Stimulated activated CD4-positive, alpha-beta T cell treated with anti-CD3 and anti-CD28 coated beads, Interleukin-12 subunit alpha, Interleukin-12 subunit beta, amount 100 ng/mL, for 4 hours (primary cell): Measurements from ENCODE around the gene COL6A2.
"Not testable (repeated sequence)": the region's sequence is repeated elsewhere in the genome, so short reads cannot be mapped to it uniquely, and the experiment has no call there.

Experiments
- DNase-seq: peaks from one replicate; pipeline ENCODE4 v3.0.0-alpha.2; 2020

COL6A2 gene

DNA sequence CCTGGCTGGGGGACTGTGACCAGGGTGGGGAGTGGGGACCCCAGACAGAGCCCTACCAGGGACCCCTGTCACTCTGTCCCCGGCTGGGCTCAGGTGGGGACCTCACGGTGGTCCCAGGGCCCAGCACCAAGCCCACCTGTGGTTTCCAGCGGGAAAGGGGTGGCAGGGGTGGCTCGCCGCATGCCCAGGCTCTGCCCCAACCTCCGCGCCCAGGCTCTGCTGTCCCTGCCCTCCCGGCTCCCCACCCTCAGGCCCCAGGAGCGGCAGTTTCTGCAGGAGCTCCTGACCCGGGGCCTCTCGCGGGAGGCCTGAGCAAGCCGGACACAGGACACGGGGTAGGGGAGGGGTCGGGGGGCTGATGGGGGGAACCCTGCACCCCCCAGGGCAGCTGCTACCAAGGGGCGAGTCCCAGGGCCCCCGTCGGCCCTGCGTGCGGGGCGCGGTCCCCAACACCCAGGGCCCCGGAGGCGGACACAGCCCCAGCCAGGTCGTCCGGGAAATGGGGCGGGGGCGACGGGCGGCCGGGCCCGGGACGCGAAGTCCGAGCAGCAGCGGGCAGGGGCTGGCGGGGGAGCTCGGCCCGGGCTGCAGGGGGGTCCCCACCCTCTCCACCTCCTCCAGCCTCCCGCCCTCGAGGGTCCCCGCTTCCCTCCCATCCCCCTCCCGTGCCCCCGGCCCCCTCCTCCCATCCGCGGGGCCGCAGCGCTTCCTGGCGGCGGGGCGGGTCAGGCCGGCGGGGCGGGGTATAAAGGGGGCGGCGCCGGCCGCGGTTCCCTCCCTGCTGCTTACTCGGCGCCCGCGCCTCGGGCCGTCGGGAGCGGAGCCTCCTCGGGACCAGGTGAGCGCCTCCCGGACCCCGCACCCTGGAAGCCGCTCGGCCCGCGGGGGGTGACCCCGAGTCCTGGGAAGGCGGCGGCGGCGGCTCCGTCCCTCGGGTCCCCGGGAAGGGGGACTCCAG is at the start of gene COL6A2:
Gene COL6A2 (plus strand): TSS at position 777 of the 958 bp plus-strand sequence.
- peak; percentile 60 for DNase-seq

- no peak for DNase-seq
Observed at GRCh38 chr21:46048926-46049889, 48.7 kb upstream of the COL6A2 start.

DNA sequence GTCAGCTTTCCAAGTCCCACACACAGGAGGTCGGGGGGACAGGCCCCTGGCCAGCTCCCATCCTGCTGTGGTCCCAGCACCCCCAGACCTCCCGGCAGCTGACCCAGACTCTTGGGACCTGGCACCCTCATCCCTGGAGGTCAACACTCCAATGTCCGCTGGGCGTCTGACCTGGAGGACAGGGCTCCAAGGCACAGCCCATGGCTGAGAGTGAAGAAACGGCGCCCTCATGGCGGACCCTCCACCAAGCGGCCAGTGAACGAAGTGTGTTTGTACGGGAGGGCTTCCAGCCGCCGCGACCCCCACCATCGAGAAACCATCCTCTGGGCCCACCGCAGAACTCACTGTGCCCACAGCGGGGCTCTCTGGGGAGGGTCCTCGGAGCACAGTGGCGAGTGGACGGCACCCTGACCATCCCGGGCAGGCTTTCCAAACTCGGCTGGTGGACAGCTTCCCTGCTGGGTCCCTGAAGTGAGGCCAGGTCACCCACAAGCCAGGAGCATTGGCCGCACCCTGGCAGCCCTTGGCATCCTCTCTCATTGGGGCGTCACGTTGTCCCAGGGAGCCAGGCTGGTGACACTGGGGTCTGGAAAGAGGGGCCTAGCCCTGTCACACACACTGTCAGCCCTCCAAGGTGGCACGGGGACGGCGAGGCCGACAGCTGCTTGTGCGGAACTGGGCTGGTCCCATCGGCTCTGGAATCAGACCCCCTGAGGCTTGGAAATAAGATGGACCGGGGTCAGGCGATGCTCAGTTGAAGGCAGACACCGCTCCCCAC is 47.8 kb upstream of the COL6A2 start:
- no peak for DNase-seq

DNA sequence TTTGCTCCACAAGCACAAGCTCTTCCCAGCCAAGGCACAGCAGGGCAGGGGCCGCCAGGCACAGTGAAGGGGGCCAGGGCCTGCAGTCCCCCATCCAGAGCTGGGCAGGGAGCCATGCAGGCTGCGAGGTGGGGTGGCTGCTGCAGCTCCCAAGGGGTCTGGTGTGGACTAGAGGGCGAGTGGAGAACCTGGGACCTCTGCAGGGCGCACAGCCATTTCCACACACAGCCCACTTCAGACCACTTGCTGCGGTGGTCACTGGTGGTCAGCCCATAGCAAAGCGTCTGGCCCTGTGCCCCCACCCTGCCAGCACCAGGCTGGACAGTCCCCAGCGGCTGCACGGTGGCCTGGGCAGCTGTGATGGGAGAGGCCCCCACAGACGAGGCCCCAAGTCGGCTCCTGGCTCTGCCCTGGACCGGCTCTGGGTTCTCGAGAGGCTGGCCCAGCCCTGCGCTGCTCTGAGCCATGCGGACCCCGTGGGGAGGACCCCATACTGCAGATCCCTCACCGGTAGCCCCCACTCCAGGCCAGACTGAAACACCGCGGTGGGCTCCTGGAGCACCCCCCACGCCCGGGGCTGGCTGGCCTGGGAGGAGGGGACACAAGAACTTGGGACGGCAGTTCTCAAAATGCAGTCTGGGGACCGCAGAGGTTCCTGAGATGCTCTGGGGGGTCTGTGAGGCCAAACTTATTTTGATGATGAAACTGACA is 47.1 kb upstream of the COL6A2 start:
- no peak for DNase-seq

GRCh38 chr21:46051379-46051770 is 46.5 kb upstream of the COL6A2 start:
- DNase-seq: no peak

DNA sequence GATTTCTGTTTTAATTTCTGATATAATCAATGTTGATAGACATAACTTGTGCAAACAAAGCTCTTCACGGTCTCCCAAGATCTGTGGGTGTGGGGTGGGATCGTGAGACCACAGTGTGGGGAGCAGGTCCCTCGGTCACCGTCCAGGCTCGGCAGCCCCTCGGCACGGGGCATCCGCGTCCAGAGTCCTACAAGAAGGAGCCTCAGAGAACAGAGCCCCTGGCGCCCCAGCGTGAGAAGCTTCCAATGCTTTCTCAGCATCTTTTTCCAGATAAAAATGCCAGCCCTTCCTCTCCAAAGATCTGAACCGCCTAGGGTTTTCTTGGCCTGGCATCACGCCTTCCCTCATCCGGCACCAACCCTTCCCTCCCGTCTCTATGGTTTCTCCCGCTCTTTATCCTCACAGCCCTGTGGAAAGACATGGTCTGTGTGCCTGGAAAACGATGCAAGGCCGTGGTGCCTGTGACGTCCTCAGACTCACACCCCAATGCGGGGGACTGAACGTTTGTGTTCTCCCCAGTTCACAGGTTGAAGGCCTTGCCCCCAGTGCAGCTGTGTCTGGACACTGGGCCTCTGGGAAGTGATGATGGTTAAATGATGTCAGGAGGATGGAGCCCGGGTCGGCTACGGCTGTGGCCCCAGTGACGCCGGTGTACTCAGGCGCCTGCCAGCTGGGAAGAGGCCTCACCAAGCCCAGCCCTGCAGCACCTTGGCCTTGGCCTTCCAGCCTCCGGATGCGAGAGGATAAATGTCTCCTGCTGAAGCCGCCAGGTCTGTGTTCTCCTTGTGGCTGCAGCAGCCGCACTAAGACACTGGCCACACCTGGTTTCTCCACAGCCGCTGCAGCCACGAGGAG is 45.9 kb upstream of the COL6A2 start:
- no peak for DNase-seq

- peak; percentile 26 for DNase-seq
Observed at GRCh38 chr21:46052703-46053651, 44.9 kb upstream of the COL6A2 start.

GRCh38 chr21:46054031-46054430 is 43.9 kb upstream of the COL6A2 start:
- no peak for DNase-seq

GRCh38 chr21:46054451-46054881 is 43.4 kb upstream of the COL6A2 start:
- no peak for DNase-seq

- no peak for DNase-seq
Observed at GRCh38 chr21:46055863-46056281, 42.0 kb upstream of the COL6A2 start.

- DNase-seq: no peak
Observed at GRCh38 chr21:46056450-46056903, 41.4 kb upstream of the COL6A2 start.

GRCh38 chr21:46057111-46057709 is 40.7 kb upstream of the COL6A2 start:
- DNase-seq: peak; percentile 21

- no peak for DNase-seq
Observed at GRCh38 chr21:46057710-46058241, 40.1 kb upstream of the COL6A2 start.

GRCh38 chr21:46058431-46059145 is 39.3 kb upstream of the COL6A2 start:
- DNase-seq: no peak

DNA sequence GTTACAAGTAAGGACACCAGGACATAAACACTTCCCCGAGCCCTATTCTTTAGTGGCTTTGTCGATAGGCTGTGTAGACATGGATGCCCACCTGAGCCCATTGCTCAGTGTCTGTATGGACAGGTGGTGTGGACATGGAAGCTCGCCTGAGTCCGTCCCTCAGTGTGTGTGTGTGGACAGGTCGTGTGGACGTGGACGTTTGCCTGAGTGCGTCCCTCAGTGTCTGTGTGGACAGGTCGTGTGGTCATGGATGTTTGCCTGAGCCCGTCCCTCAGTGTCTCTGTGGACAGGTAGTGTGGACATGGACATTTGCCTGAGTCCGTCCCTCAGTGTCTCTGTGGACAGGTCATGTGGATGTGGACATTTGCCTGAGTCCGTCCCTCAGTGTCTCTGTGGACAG is 38.7 kb upstream of the COL6A2 start:
- no peak for DNase-seq

GRCh38 chr21:46059711-46060455 is 38.0 kb upstream of the COL6A2 start:
- DNase-seq: not testable (repeated sequence)

DNA sequence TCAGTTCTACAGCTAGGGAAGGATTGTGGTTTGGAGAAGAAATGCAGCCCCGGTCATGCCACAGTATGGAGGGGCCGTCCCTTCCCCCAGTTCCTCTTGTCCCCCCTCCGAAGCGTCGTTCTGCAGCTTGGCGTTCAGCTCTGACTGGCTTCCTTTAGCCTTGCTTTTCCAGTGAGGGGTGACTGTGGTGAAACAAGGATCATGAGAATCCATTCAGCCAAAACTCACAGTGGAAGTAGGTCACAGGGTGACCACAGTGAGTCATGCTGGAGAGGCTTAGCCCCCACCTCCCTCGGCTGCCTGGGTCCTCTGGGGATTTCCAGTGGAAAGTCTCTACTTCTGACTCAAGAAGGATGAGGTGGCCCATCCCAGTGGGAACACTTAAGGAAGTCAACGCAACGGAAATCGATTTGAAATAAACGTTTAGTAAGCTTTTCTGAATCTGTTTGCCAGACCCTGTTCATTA is 37.3 kb upstream of the COL6A2 start:
- DNase-seq: no peak
